Suprapubic skin (tissue), 4 donors: ENCODE measurements around the gene IRF6.

ENCODE experiments used
- EP300 ChIP-seq: sonication (generic); formaldehyde crosslinking; IDR thresholded peaks from one replicate; pipeline ENCODE4 v1.6.1; 2017; ENCODE audit warnings: antibody characterized with exemption
- POLR2A ChIP-seq, 2 donors: fragments of 450-650 bp; IDR thresholded peaks; one replicate each; pipeline ENCODE4 v1.6.1; 2017; ENCODE audit warnings: antibody characterized with exemption in 2 of 2, mild to moderate bottlenecking in 2 of 2, moderate library complexity in 2 of 2
- POLR2AphosphoS5 ChIP-seq, 3 donors: sonication (generic); formaldehyde crosslinking; IDR thresholded peaks; one replicate each; pipeline ENCODE4 v1.6.1; 2017; ENCODE audit warnings: antibody characterized with exemption in 3 of 3
- TF ChIP-seq, protein P1 (sequence below), 2 donors: fragments of 200-600 bp in 1 of 2; fragments of 450-650 bp in 1 of 2; sonication (generic) in 1 of 2; IDR thresholded peaks; one replicate each; pipeline ENCODE4 v1.5.1; 2016 to 2019; ENCODE audit warnings: antibody characterized with exemption in 2 of 2, mild to moderate bottlenecking in 1 of 2, moderate library complexity in 1 of 2

- TF ChIP-seq, protein P1, sequence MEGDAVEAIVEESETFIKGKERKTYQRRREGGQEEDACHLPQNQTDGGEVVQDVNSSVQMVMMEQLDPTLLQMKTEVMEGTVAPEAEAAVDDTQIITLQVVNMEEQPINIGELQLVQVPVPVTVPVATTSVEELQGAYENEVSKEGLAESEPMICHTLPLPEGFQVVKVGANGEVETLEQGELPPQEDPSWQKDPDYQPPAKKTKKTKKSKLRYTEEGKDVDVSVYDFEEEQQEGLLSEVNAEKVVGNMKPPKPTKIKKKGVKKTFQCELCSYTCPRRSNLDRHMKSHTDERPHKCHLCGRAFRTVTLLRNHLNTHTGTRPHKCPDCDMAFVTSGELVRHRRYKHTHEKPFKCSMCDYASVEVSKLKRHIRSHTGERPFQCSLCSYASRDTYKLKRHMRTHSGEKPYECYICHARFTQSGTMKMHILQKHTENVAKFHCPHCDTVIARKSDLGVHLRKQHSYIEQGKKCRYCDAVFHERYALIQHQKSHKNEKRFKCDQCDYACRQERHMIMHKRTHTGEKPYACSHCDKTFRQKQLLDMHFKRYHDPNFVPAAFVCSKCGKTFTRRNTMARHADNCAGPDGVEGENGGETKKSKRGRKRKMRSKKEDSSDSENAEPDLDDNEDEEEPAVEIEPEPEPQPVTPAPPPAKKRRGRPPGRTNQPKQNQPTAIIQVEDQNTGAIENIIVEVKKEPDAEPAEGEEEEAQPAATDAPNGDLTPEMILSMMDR (IDR thresholded peaks at IDR 0.05), result no peak
- no peak for TF ChIP-seq EP300
- TF ChIP-seq POLR2A (IDR thresholded peaks at IDR 0.05), result no peak
- no peak for TF ChIP-seq POLR2AphosphoS5 (IDR thresholded peaks at IDR 0.05)
Observed at GRCh38 chr1:209783386-209783785, 22.6 kb downstream of the IRF6 start.
